Measurements from ENCODE around the gene SMPD3. TPM values are rescaled to one million over a fixed set of nuclear protein-coding genes. Genes with fewer than 3 reads are reported as not detected.

The SMPD3 gene
- total and polyA plus RNA-seq, 5 donors from 2014 or later = 7.1 to 20.3 (median 18.1) TPM

DNA sequence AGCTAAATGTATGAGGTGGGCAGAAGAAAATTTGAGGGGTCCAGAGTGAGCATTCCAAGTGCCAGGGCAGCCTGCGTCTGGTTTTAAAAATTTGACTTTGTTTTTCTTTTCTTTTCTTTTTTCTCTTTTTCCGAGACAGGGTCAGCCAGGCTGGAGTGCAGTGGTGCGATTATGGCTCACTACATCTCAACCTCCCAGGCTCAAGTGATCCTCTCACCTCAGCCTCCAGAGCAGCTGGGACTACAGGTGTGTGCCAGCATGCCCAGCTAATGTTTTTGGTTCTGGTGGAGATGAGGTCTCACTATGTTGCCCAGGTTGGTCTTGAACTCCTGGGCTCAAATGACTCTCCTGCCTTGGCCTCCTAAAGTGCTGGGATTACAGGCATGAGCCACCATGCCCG lies 15.6 kb downstream of the SMPD3 start:
- H3K9me3 ChIP-seq (ENCODE audit: control insufficient read depth in 2 of 2, low read length in 2 of 2) = peaks cover 0 to 6% of the 10 kb centered on the region in 2 experiments
- no peaks in the 10 kb centered on the region for H3K4me1 ChIP-seq (ENCODE audit: control insufficient read depth, insufficient read depth, low read length, poor library complexity, severe bottlenecking)
- peaks cover 3% of the 10 kb centered on the region for H3K36me3 Mint-ChIP-seq
- no peak overlapping the region for H3K4me3 Mint-ChIP-seq
- H3K4me3 ChIP-seq (ENCODE audit: low read depth, low read length) = no peak overlapping the region
- no peaks in the 10 kb centered on the region for H3K36me3 ChIP-seq (ENCODE audit: control insufficient read depth, insufficient read depth, low read length)
- H3K27ac ChIP-seq (ENCODE audit: insufficient read depth, low read length, poor library complexity, severe bottlenecking) = no peak overlapping the region
- ATAC-seq (ENCODE audit: low read depth in 2 of 2) (no peak), DNase-seq (no peak)
- peaks cover 6% of the 10 kb centered on the region for H3K27me3 Mint-ChIP-seq
- H3K27ac Mint-ChIP-seq = no peak overlapping the region
- peaks cover 0 to 7% (median 4%) of the 10 kb centered on the region in 7 donors for H3K9me3 Mint-ChIP-seq
- H3K4me1 Mint-ChIP-seq = peaks cover 7 to 29% (median 8%) of the 10 kb centered on the region in 4 donors
- H3K27me3 ChIP-seq (ENCODE audit: control insufficient read depth, insufficient read depth, low read length) = no peaks in the 10 kb centered on the region

DNA sequence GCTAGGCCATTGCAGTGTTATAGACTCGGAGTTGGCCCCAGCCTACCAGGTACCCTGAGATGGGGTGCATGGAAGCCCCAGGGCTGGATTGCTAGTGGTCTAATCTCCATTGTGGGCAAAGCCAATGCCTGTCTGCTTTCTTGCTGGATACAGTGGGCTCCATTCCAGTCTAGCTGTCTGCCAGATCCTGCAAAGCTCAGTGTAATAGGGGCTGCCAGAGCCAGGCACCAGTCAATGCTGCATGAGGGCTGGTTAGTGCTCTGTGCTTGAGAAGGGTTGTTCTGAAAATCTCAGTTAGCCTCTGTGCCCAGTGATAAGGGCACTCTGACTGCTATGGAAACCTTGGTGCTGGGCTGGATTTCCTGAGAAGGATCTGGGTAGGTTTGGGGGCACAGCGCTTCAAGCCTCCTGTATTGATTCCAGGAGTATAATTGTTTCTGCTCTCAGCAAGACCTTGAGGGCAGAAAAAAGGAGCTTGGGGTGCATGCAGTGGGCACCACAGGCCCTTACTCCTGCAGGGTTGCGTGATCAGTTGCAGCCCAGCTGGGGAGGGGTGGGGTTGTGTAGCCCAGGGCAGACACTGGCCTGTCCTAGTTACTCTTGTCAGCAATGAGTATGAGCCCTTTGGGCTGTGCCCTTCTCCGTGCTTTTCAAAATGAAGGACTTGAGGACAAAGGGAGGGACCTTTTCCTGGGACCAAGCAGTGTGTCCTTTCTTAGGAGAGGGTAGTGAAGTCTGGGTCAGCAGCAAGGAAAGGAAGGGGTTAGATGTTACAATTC lies 19.0 kb downstream of the SMPD3 start:
- Histone ChIP-seq H3K27me3 (ENCODE audit: control insufficient read depth, insufficient read depth, low read length) (no peaks in the 10 kb centered on the region), H3K9me3 (ENCODE audit: control insufficient read depth in 2 of 2, low read length in 2 of 2) (no peaks in the 10 kb centered on the region), H3K4me3 (ENCODE audit: low read depth, low read length) (no peak overlapping the region), H3K36me3 (ENCODE audit: control insufficient read depth, insufficient read depth, low read length) (no peaks in the 10 kb centered on the region), H3K27ac (ENCODE audit: insufficient read depth, low read length, poor library complexity, severe bottlenecking) (no peak overlapping the region), H3K4me1 (ENCODE audit: control insufficient read depth, insufficient read depth, low read length, poor library complexity, severe bottlenecking) (peaks cover 17% of the 10 kb centered on the region)
- Mint-ChIP-seq H3K27me3 (peaks cover 6% of the 10 kb centered on the region), H3K27ac (no peak overlapping the region), H3K4me1 (peaks cover 13 to 37% (median 18%) of the 10 kb centered on the region in 4 donors), H3K4me3 (no peak overlapping the region), H3K36me3 (no peaks in the 10 kb centered on the region), H3K9me3 (peaks cover 0 to 2% (median 0%) of the 10 kb centered on the region in 7 donors)
- no peak for DNase-seq
- ATAC-seq (ENCODE audit: low read depth in 2 of 2) = no peak

DNA sequence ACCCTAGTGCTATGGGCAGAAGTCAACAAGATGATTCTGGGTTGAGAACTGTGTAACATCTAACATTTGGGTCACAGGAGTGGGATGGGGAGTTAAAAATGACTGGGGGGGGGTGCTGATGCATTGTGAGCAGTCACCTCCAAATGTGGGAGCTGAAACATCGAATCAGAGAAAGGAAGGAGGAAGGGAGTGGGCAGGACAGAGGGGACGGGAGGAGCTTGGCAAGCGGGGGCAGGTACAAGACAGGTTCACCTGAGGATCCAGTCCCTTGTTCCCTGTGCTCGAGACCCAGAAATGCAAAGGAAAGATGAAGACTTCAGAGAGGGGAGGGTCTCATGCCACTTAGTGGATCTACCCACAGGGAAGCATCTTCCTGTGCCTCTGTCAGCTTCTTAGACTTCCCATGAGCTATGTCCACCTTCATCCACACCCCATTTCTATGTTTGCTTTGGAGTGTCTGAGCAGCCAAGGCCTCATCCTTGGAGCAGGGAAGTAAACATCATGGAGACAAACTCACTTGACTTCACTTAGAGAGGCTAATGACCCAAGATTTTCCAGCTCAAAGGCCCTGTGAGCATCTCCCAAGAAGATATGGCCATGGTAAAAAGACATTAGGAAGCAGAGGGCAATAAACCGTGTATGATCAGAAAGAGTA lies 20.5 kb downstream of the SMPD3 start:
- Mint-ChIP-seq H3K36me3 (no peaks in the 10 kb centered on the region), H3K4me3 (no peak overlapping the region), H3K27me3 (peaks cover 6% of the 10 kb centered on the region), H3K4me1 (peaks cover 11 to 47% (median 16%) of the 10 kb centered on the region in 4 donors), H3K27ac (peak overlapping the region; percentile 15 to 38 (median 16)), H3K9me3 (peaks cover 0 to 2% (median 0%) of the 10 kb centered on the region in 7 donors)
- ATAC-seq (ENCODE audit: low read depth in 2 of 2) = no peak
- no peak for DNase-seq
- H3K27me3 ChIP-seq (ENCODE audit: control insufficient read depth, insufficient read depth, low read length) = no peaks in the 10 kb centered on the region
- peaks cover 17% of the 10 kb centered on the region for H3K4me1 ChIP-seq (ENCODE audit: control insufficient read depth, insufficient read depth, low read length, poor library complexity, severe bottlenecking)
- H3K9me3 ChIP-seq (ENCODE audit: control insufficient read depth in 2 of 2, low read length in 2 of 2) = no peaks in the 10 kb centered on the region
- H3K4me3 ChIP-seq (ENCODE audit: low read depth, low read length) = no peak overlapping the region
- H3K27ac ChIP-seq (ENCODE audit: insufficient read depth, low read length, poor library complexity, severe bottlenecking) = no peak overlapping the region
- no peaks in the 10 kb centered on the region for H3K36me3 ChIP-seq (ENCODE audit: control insufficient read depth, insufficient read depth, low read length)

DNA sequence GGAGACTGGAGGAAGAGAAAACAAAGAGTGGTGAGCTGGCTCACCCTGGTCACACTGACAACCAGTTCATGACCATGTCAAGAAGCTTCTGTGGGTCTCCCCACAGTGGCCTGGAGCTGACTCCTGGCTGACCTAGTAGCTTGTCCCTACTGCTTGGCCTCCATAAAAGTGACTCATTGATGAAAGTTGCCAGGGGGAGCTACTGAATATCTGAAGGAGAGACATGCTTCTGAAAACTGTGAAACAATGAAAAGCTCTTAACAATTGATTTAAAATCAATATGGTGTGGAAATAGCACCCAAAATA lies 22.0 kb downstream of the SMPD3 start:
- H3K4me3 ChIP-seq (ENCODE audit: low read depth, low read length) = no peak overlapping the region
- peaks cover 23% of the 10 kb centered on the region for H3K4me1 ChIP-seq (ENCODE audit: control insufficient read depth, insufficient read depth, low read length, poor library complexity, severe bottlenecking)
- Mint-ChIP-seq H3K36me3 (no peaks in the 10 kb centered on the region), H3K9me3 (peaks cover 0 to 2% (median 0%) of the 10 kb centered on the region in 7 donors), H3K27ac (peak overlapping the region; percentile 90 to 97 (median 93)), H3K4me1 (peaks cover 14 to 62% (median 22%) of the 10 kb centered on the region in 4 donors), H3K27me3 (peaks cover 3% of the 10 kb centered on the region), H3K4me3 (peak overlapping the region in 3 of 4 donors; percentile 47 to 62 (median 47))
- H3K27me3 ChIP-seq (ENCODE audit: control insufficient read depth, insufficient read depth, low read length) = no peaks in the 10 kb centered on the region
- H3K27ac ChIP-seq (ENCODE audit: insufficient read depth, low read length, poor library complexity, severe bottlenecking) = peak overlapping the region; percentile 52
- DNase-seq = no peak
- no peak for ATAC-seq (ENCODE audit: low read depth in 2 of 2)
- H3K36me3 ChIP-seq (ENCODE audit: control insufficient read depth, insufficient read depth, low read length) = no peaks in the 10 kb centered on the region
- H3K9me3 ChIP-seq (ENCODE audit: control insufficient read depth in 2 of 2, low read length in 2 of 2) = no peaks in the 10 kb centered on the region

DNA sequence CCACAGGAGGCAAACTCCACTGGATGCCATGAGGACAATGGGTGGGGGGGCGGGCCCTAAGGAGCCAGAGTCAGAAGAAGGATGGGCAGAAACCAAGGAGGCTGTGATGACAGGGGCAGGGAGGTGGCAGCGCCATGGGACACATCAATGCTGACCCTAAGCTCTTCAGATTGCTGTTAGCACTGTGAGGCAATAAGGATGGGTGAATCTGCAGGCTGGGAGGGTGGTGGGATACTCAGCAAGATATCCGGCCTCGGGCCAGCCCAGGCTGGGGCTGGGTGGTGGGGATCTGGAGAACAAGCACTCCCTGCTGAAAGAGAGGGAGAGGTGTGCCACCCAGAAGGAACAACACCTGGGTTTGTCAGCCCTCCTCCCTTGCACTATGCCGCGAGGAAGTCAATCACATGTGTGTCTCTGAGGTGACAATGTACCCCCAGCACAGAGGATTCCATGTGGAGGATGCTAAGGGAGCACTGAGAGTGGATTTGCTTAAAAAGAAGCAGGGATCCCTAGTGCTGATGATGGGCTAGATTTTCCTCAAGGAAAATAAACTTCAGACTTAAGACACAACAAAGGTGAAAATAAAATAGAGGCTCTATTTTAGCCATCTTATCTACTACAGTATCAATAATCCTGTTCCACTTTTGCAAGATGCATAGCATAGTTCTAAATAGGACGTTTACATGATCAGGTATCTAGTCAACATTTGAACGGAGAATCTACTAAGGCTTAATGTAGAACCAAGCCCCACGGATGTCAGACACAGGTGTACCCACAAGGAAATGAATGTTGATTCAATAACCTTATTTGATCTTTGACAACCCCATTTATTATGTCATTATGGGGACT lies 22.6 kb downstream of the SMPD3 start:
- Mint-ChIP-seq H3K27ac (peak overlapping the region; percentile 90 to 97 (median 93)), H3K27me3 (no peaks in the 10 kb centered on the region), H3K36me3 (no peaks in the 10 kb centered on the region), H3K4me3 (peak overlapping the region in 3 of 4 donors; percentile 47 to 62 (median 47)), H3K9me3 (peaks cover 0 to 2% (median 0%) of the 10 kb centered on the region in 7 donors), H3K4me1 (peaks cover 14 to 66% (median 23%) of the 10 kb centered on the region in 4 donors)
- DNase-seq = peak in 2 of 3 donors; percentile 54 to 63
- Histone ChIP-seq H3K36me3 (ENCODE audit: control insufficient read depth, insufficient read depth, low read length) (no peaks in the 10 kb centered on the region), H3K4me3 (ENCODE audit: low read depth, low read length) (peak overlapping the region; percentile 45), H3K27ac (ENCODE audit: insufficient read depth, low read length, poor library complexity, severe bottlenecking) (peak overlapping the region; percentile 52), H3K27me3 (ENCODE audit: control insufficient read depth, insufficient read depth, low read length) (no peaks in the 10 kb centered on the region), H3K4me1 (ENCODE audit: control insufficient read depth, insufficient read depth, low read length, poor library complexity, severe bottlenecking) (peaks cover 27% of the 10 kb centered on the region), H3K9me3 (ENCODE audit: control insufficient read depth in 2 of 2, low read length in 2 of 2) (no peaks in the 10 kb centered on the region)
- peak; percentile 88 to 90 for ATAC-seq (ENCODE audit: low read depth in 2 of 2)

DNA sequence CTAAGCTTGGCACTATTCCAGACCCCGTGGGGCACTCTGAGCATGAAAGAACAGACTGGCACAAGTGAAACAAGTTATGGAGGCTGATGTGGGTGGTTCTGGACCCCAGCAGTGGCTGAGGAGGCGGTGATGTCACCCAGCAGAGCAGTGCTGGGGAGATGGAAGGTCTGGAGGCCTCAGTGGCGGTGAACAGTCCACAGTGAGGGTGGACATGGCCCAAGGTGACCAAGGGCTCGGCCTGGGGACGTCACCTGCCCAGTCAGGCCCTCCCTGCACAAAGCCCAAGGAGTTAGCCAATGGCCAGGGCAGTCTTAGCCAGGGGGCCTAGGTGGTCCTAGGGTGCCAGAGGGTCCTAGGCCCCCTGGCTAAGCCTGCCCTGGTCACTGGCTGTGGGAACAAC lies 24.5 kb downstream of the SMPD3 start:
- Mint-ChIP-seq H3K9me3 (no peaks in the 10 kb centered on the region), H3K27me3 (no peaks in the 10 kb centered on the region), H3K4me3 (no peak overlapping the region), H3K36me3 (peaks cover 3% of the 10 kb centered on the region), H3K4me1 (peaks cover 14 to 82% (median 31%) of the 10 kb centered on the region in 4 donors), H3K27ac (peak overlapping the region in 2 of 3 donors; percentile 71 to 84)
- no peak overlapping the region for H3K4me3 ChIP-seq (ENCODE audit: low read depth, low read length)
- ATAC-seq (ENCODE audit: low read depth in 2 of 2) (no peak), DNase-seq (no peak)
- no peaks in the 10 kb centered on the region for H3K9me3 ChIP-seq (ENCODE audit: control insufficient read depth in 2 of 2, low read length in 2 of 2)
- H3K27me3 ChIP-seq (ENCODE audit: control insufficient read depth, insufficient read depth, low read length) = no peaks in the 10 kb centered on the region
- H3K36me3 ChIP-seq (ENCODE audit: control insufficient read depth, insufficient read depth, low read length) = no peaks in the 10 kb centered on the region
- no peak overlapping the region for H3K27ac ChIP-seq (ENCODE audit: insufficient read depth, low read length, poor library complexity, severe bottlenecking)
- peaks cover 41% of the 10 kb centered on the region for H3K4me1 ChIP-seq (ENCODE audit: control insufficient read depth, insufficient read depth, low read length, poor library complexity, severe bottlenecking)

DNA sequence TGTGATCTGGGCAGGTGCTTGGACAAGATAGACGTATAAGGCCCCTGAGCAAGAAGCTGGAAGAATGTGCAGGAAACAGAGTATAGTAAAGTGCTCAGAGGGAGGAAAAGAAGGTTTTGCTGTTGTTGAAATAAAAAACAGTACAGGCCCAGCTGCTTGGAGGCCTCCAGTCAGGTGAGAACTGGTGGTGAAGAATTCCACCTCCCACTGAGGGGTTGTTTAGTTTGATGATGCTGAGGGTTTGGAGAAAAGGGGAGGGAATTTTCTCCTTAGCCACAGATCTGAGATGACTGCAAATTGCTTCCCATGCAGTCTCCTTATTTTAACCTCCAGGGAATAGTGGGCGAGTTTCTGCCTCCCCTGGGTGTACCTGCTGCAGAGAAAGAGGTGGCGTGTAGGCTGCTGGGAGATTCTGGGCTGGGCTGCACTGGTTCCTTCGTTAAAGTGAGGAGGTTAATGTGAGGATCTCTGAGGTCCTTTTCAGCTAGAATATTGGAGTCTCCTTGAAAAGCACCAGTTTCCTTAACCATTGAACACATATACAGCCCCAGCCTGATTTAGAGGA lies 25.8 kb downstream of the SMPD3 start:
- peaks cover 54% of the 10 kb centered on the region for H3K4me1 ChIP-seq (ENCODE audit: control insufficient read depth, insufficient read depth, low read length, poor library complexity, severe bottlenecking)
- H3K4me3 ChIP-seq (ENCODE audit: low read depth, low read length) = no peak overlapping the region
- Mint-ChIP-seq H3K9me3 (no peaks in the 10 kb centered on the region), H3K4me1 (peaks cover 18 to 89% (median 43%) of the 10 kb centered on the region in 4 donors), H3K27me3 (no peaks in the 10 kb centered on the region), H3K27ac (peak overlapping the region; percentile 53 to 87 (median 84)), H3K36me3 (peaks cover 5% of the 10 kb centered on the region), H3K4me3 (peak overlapping the region in 2 of 4 donors; percentile 41 to 52)
- ATAC-seq (ENCODE audit: low read depth in 2 of 2) = no peak
- DNase-seq = no peak
- H3K27me3 ChIP-seq (ENCODE audit: control insufficient read depth, insufficient read depth, low read length) = no peaks in the 10 kb centered on the region
- no peak overlapping the region for H3K27ac ChIP-seq (ENCODE audit: insufficient read depth, low read length, poor library complexity, severe bottlenecking)
- H3K9me3 ChIP-seq (ENCODE audit: control insufficient read depth in 2 of 2, low read length in 2 of 2) = no peaks in the 10 kb centered on the region
- H3K36me3 ChIP-seq (ENCODE audit: control insufficient read depth, insufficient read depth, low read length) = no peaks in the 10 kb centered on the region

Measured in CD4-positive, CD25-positive, alpha-beta regulatory T cell (primary cell).